Activated T-cell treated with anti-CD3 and anti-CD28 coated beads, Interleukin-2, amount 50 U/mL, for 48 hours (primary cell): ENCODE results near the gene MRPL17.

Experiments
- DNase-seq, 2 experiments: peaks; one replicate each; pipeline ENCODE4 v3.0.0-alpha.2; 2020

MRPL17 gene

DNA sequence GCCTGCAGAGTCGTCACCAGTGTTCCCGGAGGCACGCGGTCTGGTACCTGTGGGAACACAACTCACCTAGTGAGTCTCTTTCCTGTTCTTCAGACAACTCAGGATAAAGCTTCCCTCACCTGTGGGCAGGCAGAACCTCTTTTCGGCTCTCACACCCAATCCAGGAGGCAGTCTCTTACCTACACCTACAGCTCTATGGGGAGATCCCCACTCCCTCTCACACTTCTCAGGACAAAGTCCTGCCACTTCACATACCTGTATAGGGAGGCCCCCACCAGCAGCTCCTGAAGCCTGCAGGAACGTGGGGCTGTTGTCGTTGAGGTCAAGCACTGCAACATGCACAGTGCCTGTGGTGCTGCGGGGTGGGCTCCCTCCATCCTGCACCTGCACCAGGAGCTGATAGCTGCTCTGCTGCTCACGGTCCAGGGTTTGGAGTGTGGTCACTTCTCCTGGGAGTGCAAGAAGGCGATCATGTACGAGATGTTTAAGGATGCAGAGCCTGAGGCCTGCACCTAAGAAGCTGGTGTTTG lies 51.7 kb downstream of the MRPL17 start:
- no peak for DNase-seq

- DNase-seq: no peak
Observed at GRCh38 chr11:6630632-6631291, 52.4 kb downstream of the MRPL17 start.
